ENCODE measurements around the gene SRSF5.

The SRSF5 gene

GRCh38 chr14:69772082-69773017, 5.4 kb downstream of the SRSF5 start:
- no peak for DNase-seq

DNA sequence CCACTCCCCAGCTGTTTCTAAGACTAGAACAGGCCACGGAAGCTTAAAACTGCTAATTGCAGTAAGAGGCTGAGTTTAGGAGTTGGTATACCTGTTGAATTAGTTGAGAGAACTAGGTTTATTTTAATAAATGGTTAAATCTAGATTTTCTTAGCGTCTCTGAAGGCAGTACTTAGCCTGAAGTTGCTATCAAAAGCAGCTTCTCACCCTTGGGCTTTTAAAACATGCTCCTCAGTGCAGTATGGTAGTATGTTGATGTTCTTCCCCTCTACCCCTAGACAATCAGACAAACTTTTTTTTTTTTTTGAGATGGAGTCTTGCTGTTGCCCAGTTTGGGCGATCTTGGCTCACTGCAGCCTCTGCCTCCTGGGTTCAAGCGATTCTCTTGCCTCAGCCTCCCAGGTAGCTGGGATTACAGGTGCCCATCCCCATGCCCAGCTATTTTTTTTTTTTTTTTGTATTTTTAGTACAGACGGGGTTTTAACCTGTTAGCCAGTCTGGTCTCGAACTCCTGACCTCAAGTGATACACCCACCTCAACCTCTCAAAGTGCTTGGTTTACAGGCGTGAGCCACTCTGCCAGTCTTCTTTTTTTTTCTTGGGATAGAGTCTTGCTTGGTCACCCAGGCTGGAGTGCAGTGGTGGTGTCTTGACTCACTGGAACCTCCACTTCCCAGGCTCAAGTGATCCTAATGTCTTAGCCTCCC, 6.8 kb downstream of the SRSF5 start:
- DNase-seq: no peak

GRCh38 chr14:69775012-69775411, 8.1 kb downstream of the SRSF5 start:
- no peak for DNase-seq

DNA sequence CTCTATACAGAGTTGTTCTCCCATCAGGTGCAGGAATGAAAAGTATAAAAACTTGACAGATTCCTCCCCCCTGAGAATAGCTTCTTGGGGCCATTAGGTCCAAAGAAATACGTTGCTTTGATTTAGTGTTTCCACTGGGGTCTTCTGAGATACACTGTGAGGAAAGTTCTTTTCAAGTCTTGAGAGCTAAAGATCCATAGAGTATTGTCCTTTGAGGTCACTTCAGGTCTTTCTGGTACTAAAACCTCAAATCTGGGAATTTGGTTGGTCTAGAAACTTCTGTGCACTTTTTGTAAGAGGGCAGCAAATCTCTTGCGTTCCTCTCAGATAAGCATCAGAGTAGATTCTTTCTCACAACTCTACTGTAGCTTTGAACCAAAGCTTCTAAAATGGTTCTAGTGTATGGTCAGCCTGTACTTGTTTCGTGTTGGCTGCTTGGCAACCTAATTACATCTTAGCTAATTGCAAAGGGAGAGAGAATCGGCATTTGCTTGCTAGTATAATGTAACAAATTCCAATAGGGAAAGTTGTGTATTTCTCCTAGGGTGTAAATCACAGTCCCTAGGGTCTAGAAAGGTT, 10.0 kb downstream of the SRSF5 start:
- no peak for DNase-seq

GRCh38 chr14:69779088-69779487, 12.1 kb downstream of the SRSF5 start:
- no peak for DNase-seq

DNA sequence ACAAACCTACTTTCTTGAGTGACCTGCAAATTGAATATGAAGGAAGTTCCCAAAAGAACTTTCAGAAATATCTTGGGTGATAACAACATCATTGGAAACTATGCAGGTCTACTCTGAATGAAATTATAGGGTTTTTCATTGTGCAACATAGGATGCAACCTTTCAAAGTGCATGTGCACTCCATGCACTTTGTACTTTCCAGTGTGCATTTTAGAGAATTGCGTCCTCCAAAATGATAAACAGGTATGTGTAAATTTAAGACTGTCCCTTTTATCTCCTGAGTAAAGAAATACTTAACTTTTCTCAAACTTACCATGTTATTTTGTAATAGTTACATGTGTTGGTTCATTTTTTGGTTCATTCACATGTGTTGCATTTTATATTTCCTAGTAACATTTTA, 13.2 kb downstream of the SRSF5 start:
- no peak for DNase-seq

- no peak for DNase-seq
These were observed 14.0 kb downstream of the SRSF5 start for GRCh38 chr14:69780952-69781351.

- DNase-seq: no peak
These were observed 18.0 kb downstream of the SRSF5 start for GRCh38 chr14:69784942-69785341.

DNA sequence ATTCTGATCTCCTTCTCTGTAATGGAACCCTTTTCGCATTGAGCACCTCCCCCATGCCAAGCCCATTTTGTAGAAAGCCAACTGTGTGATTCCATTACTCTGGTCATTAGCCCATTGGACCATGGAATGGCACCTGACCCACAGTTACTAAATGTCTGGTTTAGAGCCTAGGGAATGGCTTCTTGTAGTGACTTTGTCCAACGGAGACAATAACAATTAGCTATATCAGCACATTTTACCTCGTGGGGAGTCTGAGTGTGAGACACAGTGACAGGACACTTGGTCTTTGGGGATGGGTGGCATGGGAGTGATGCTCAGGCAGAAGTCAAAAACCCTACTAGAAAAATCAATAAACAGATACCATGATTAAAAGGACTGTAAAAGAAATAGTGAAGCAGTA, 19.7 kb downstream of the SRSF5 start:
- DNase-seq: no peak

DNA sequence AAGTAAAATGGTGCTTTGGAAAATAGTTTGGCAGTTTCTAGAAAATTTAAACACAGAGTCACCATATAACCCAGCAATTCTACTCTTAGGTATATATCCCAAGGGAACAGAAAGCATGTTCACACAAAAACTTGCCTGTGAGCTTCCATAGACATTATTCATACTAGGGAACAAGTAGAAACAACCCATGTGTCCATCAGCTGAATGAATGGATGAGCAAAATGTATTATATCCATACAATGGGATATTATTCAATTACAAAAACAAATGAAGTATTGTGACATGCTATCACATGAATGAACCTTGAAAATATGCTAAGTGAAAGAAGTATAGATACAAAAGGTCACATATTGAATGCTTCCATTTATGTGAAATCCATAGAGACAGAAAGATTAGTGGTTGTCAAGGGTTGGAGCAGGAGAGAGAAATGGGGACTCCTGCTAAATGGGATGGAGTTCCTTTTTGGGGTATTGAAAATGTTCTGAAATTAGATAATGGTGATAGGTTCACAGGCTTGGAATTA, 22.2 kb downstream of the SRSF5 start:
- no peak for DNase-seq

GRCh38 chr14:69792887-69793421, 26.0 kb downstream of the SRSF5 start:
- DNase-seq: no peak

GRCh38 chr14:69794791-69795190, 27.8 kb downstream of the SRSF5 start:
- DNase-seq: no peak

DNA sequence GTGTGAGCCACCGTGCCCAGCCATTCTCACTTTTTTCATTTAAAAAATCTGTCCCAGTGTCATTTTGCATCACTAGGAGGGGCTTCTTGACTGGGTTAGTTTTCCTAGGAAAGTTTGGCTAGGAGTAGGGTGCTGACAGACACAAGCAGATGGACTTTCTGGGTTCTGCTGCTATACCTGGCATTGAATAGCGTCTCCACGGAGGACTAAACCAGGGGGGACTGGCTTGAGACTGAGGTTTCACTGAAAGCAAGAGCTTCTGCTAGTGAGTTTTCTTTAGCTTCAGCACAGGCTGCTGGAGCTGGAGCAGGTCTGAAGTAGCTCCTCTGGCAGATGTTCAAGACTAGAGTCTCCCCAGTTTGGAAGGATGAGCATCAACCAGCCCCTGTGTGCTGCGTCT, 28.7 kb downstream of the SRSF5 start:
- DNase-seq: no peak

GRCh38 chr14:69796797-69797500, 30.0 kb downstream of the SRSF5 start, which contains the start of gene SLC10A1:
SLC10A1 (minus strand) TSS chr14:69797241; CDS start chr14:69797155, 86 bp downstream.
- DNase-seq: no peak

DNA sequence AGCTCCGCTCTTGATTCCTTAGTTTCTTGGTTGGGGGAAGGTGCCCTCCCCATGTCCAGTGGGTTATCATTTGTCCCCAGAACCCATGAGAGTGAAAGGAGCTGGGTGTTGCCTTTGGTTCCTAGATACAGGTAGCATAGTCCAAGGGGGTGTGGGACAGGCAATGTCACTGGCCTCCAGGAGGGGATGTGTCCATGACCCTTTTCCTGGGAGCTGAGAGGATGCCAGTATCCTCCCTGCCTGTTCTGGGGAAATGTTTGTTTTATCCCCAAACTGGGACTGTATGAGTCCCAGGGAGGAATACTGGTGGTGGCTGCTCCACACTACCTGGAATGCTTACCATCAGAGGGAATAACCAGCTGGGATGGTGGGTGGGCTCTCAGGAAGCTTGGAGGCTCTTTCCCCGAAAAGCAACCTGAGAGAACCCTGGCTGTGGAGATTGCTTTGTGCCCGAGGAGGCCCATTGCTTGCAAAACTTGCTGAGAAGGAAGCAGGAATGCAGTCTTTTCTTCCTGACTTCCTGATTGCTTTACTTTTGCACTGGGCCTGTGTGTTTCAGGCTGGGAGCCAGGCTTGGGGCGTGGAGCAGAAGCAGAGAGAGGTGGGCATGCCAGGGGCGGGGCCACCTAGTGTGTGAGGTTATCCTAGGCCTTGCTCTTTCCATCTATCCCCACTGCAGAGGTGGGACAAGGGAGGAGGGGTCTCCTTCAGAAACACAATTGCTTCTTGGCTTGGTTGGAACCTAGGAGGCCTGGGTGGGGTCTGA, 30.8 kb downstream of the SRSF5 start:
- no peak for DNase-seq

DNA sequence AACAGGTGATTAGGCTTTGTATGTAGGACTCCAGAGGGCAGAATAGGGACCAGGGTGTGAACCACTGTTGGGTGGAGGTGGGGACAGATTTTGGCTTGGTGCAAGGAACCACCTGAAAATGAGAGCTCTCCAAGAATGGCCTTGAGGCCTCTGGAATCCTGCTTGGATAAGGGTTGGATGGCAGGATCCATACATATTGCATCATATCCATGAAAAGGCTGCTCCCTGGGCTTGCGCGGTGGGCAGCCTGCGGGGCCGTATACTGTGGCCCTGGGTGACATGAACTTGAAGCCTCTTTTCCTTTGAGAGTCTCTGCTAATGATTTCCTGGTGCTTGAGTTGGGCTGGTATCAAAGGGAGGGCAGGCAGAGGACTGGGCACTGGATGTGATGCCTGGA, 31.4 kb downstream of the SRSF5 start:
- DNase-seq: no peak

DNA sequence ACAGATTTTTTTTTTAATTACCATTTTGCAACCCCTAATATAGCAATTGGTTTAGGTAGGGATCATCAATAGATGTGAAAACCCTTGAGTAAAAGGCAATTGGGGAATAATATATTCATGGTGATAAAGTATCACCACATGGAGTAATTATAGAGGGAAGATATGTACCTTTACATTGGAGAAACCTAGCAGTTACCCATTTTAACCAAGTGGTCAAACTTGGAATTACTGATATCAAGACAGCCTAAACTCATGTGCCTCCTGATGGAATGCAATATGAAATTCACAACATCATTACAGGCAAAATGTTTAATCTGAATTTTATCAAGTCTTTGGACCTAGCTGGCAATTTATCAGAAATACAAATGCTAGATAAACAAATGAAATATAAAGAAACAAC, 36.8 kb downstream of the SRSF5 start:
- no peak for DNase-seq

DNA sequence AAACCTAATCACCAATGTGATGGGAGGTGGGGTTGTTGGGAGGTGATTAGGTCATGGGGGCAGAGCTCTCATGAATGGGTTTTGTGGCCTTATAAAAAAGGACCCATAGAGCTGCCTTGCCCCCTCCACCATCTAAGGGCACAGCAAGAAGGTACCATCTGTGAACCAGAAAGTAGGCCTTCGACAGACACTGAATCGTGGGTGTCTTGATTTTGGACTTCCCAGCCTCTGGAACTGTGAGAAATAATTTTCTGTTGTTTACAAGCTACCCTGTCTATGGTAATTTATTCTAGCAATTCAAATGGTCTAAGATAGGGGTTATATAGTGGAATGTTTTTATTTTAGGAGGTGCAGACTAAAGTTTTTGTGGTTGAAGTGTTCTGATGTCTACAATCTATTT, 38.0 kb downstream of the SRSF5 start:
- DNase-seq: no peak

- DNase-seq: no peak
These were observed 40.2 kb downstream of the SRSF5 start for GRCh38 chr14:69807192-69807591.

DNA sequence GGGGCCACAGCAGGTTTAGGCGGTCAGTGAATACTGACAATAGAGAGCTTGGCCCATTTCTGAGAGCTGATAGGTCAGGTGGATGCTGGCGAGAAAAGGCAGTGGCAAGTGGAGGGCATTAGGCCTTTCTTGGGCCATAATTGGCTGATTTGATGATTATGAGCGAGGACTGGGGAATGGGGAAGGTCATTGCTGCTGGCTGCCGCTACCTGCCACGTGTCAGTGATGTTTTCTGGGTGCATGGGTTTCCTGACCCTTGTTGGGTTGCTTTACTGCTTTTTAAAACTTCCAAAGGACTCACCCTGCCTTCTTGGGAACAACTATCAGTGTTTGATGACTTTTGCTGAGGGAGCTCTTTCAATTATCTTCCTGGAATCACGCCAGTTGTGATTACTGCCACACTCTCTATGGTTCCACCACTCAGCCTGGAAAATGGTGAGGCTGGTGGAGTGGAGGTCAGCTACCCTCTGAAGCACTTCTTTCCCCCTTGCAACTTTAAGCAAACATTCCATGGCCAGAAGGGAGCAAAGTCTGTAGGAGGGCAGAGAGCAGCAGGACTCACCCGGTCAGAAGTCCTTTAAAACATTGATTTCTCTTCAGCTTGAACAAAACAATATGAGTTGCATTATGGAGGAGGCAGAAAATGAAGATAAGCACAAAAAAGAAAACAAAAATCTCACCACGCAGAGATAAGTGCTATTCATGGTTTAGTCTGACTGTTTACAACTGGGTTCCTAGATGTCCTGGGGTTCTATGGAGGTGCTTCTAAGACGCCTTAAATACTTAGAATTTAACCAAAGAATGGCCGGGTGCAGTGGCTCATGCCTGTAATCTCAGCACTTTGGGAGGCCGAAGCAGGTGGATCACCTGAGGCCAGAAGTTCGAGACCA, 42.2 kb downstream of the SRSF5 start:
- DNase-seq: no peak
